ENCODE results near the gene ARHGEF25.
"Not testable (repeated sequence)": the region's sequence is repeated elsewhere in the genome, so short reads cannot be mapped to it uniquely, and the experiment has no call there.

Gene ARHGEF25

GRCh38 chr12:57638096-57638495, 26.9 kb downstream of the ARHGEF25 start:
- no peak for DNase-seq

GRCh38 chr12:57640175-57641042, 29.2 kb downstream of the ARHGEF25 start:
- no peak for DNase-seq

GRCh38 chr12:57641699-57642442, 30.6 kb downstream of the ARHGEF25 start:
- DNase-seq: no peak

GRCh38 chr12:57645990-57646658, 34.9 kb downstream of the ARHGEF25 start:
- not testable (repeated sequence) for DNase-seq

- DNase-seq: not testable (repeated sequence)
These were observed 35.4 kb downstream of the ARHGEF25 start for GRCh38 chr12:57646659-57647049.

GRCh38 chr12:57654042-57654441, 42.8 kb downstream of the ARHGEF25 start:
- DNase-seq: no peak

- DNase-seq: no peak
These were observed 44.5 kb downstream of the ARHGEF25 start for GRCh38 chr12:57655541-57656240.

GRCh38 chr12:57656408-57656807, 45.2 kb downstream of the ARHGEF25 start:
- DNase-seq: not testable (repeated sequence)

GRCh38 chr12:57657744-57658143, 46.5 kb downstream of the ARHGEF25 start:
- DNase-seq: no peak

GRCh38 chr12:57658890-57659289, 47.7 kb downstream of the ARHGEF25 start:
- DNase-seq: no peak

GRCh38 chr12:57661376-57661775, 50.1 kb downstream of the ARHGEF25 start:
- no peak for DNase-seq

- not testable (repeated sequence) for DNase-seq
These were observed 54.0 kb downstream of the ARHGEF25 start for GRCh38 chr12:57665066-57665820.
